Ramos (cell line): ENCODE measurements around the gene CPNE5.
"Not testable (repeated sequence)": the region's sequence is repeated elsewhere in the genome, so short reads cannot be mapped to it uniquely, and the experiment has no call there.

ENCODE experiments used
- in situ Hi-C: fragments of 300-500 bp; cut with MboI; formaldehyde crosslinking; loops from one replicate; pipeline ENCODE4 v1.14.3; 2022; ENCODE audit warnings: low sequenced_read_pairs; ENCODE audit not compliant: unreplicated experiment

CPNE5 gene

GRCh38 chr6:36818756-36819155, 20.5 kb downstream of the CPNE5 start:
- in situ Hi-C loops = no loop called here

GRCh38 chr6:36817847-36818246, 21.4 kb downstream of the CPNE5 start:
- in situ Hi-C loops = no loop called here

- in situ Hi-C loops = no loop called here
Measured at GRCh38 chr6:36817176-36817817, 21.9 kb downstream of the CPNE5 start.

- in situ Hi-C loops = no loop called here
Measured at GRCh38 chr6:36815962-36816735, 23.1 kb downstream of the CPNE5 start.

GRCh38 chr6:36814249-36814648, 25.0 kb downstream of the CPNE5 start:
- in situ Hi-C loops = no loop called here

GRCh38 chr6:36813526-36813925, 25.7 kb downstream of the CPNE5 start:
- in situ Hi-C loops = no loop called here

- in situ Hi-C loops = not testable (repeated sequence)
Measured at GRCh38 chr6:36813047-36813446, 26.2 kb downstream of the CPNE5 start.

- in situ Hi-C loops = no loop called here
Measured at GRCh38 chr6:36809941-36810803, 29.1 kb downstream of the CPNE5 start.

GRCh38 chr6:36809156-36809555, 30.1 kb downstream of the CPNE5 start:
- in situ Hi-C loops = no loop called here

GRCh38 chr6:36808634-36809033, 30.6 kb downstream of the CPNE5 start:
- in situ Hi-C loops = no loop called here

- in situ Hi-C loops = no loop called here
Measured at GRCh38 chr6:36807750-36808149, 31.5 kb downstream of the CPNE5 start.

- in situ Hi-C loops = no loop called here
Measured at GRCh38 chr6:36807143-36807542, 32.1 kb downstream of the CPNE5 start.

- in situ Hi-C loops = no loop called here
Measured at GRCh38 chr6:36805917-36806316, 33.3 kb downstream of the CPNE5 start.

GRCh38 chr6:36805096-36805797, 34.0 kb downstream of the CPNE5 start:
- in situ Hi-C loops = no loop called here

GRCh38 chr6:36804563-36804962, 34.7 kb downstream of the CPNE5 start:
- in situ Hi-C loops = no loop called here

- in situ Hi-C loops = no loop called here
Measured at GRCh38 chr6:36803908-36804307, 35.3 kb downstream of the CPNE5 start.

GRCh38 chr6:36803482-36803881, 35.8 kb downstream of the CPNE5 start:
- in situ Hi-C loops = no loop called here

GRCh38 chr6:36800223-36801076, 38.8 kb downstream of the CPNE5 start:
- in situ Hi-C loops = no loop called here

- in situ Hi-C loops = no loop called here
Measured at GRCh38 chr6:36798852-36799251, 40.4 kb downstream of the CPNE5 start.
